Liver (tissue), 9 donors: Measurements from ENCODE around the gene THEM4. TPM values are rescaled to one million over a fixed set of nuclear protein-coding genes. Genes with fewer than 3 reads are reported as not detected.

ENCODE experiments used
- DNase-seq: peaks from one replicate; pipeline ENCODE4 v3.0.0-alpha.2; 2017; ENCODE audit warnings: low spot score
- H3K27ac ChIP-seq, 2 donors: one replicate each; pipeline ENCODE4 v1.7.0; 2013; ENCODE audit warnings: inconsistent platforms in 2 of 2, low read length in 2 of 2, control low read depth in 1 of 2, low read depth in 1 of 2, mild to moderate bottlenecking in 1 of 2
- H3K27me3 ChIP-seq, 4 donors: one replicate each; pipeline versions ENCODE4 v1.6.1 to v1.7.0; 2013; ENCODE audit warnings: low read length in 3 of 4, inconsistent platforms in 1 of 4, mild to moderate bottlenecking in 1 of 4, moderate library complexity in 1 of 4; ENCODE audit not compliant: control insufficient read depth in 4 of 4, insufficient read depth in 4 of 4
- H3K36me3 ChIP-seq, 4 donors: one replicate each; pipeline versions ENCODE4 v1.6.1 to v1.7.0; 2013; ENCODE audit warnings: low read length in 3 of 4, mild to moderate bottlenecking in 3 of 4, low read depth in 1 of 4, moderate library complexity in 1 of 4; ENCODE audit not compliant: control insufficient read depth in 4 of 4, insufficient read depth in 3 of 4
- H3K4me1 ChIP-seq, 4 donors: one replicate each; pipeline versions ENCODE4 v1.6.1 to v1.7.0; 2013; ENCODE audit warnings: low read length in 3 of 4, mild to moderate bottlenecking in 3 of 4, moderate library complexity in 1 of 4; ENCODE audit not compliant: control insufficient read depth in 4 of 4, insufficient read depth in 4 of 4
- H3K4me3 ChIP-seq, 3 donors: one replicate each; pipeline versions ENCODE4 v1.6.1 to v1.7.0; 2013; ENCODE audit warnings: low read length in 3 of 3, control low read depth in 1 of 3, low read depth in 1 of 3, mild to moderate bottlenecking in 1 of 3
- H3K9ac ChIP-seq, 2 donors: one replicate each; pipeline ENCODE4 v1.7.0; 2013; ENCODE audit warnings: low read length in 2 of 2, mild to moderate bottlenecking in 2 of 2, moderate library complexity in 2 of 2, control low read depth in 1 of 2, low read depth in 1 of 2
- H3K9me3 ChIP-seq, 4 donors: one replicate each; pipeline versions ENCODE4 v1.6.1 to v1.7.0; 2013; ENCODE audit warnings: low read length in 3 of 4; ENCODE audit not compliant: control insufficient read depth in 4 of 4
- ATF3 ChIP-seq: IDR thresholded peaks from 2 replicates; pipeline ENCODE4 v1.6.1; 2016; ENCODE audit warnings: antibody characterized with exemption
- CTCF ChIP-seq: fragments of 150-350 bp; IDR thresholded peaks from 2 replicates; pipeline ENCODE4 v1.5.1; 2017; ENCODE audit warnings: improper control_type of control experiment, low read depth, low read length; ENCODE audit not compliant: missing input control
- EGR1 ChIP-seq, 2 donors: IDR thresholded peaks; 2 replicates each; pipeline ENCODE4 v1.6.1; 2016 to 2018; ENCODE audit warnings: antibody characterized with exemption in 2 of 2, low read depth in 2 of 2
- FOXA1 ChIP-seq: IDR thresholded peaks from 2 replicates; pipeline ENCODE4 v1.6.1; 2016; ENCODE audit warnings: antibody characterized with exemption
- FOXA2 ChIP-seq: IDR thresholded peaks from 2 replicates; pipeline ENCODE4 v1.6.1; 2016; ENCODE audit warnings: antibody characterized with exemption
- GABPA ChIP-seq, 2 donors: IDR thresholded peaks in 1 of 2; conservative IDR thresholded peaks in 1 of 2; 2 replicates each; pipeline ENCODE4 v1.6.1; 2016; ENCODE audit warnings: antibody characterized with exemption in 2 of 2, mild to moderate bottlenecking in 1 of 2, moderate library complexity in 1 of 2
- HNF4A ChIP-seq, 2 donors: conservative IDR thresholded peaks; 2 replicates each; pipeline ENCODE4 v1.6.1; 2016; ENCODE audit warnings: antibody characterized with exemption in 2 of 2, mild to moderate bottlenecking in 2 of 2
- HNF4G ChIP-seq: IDR thresholded peaks from 2 replicates; pipeline ENCODE4 v1.6.1; 2016; ENCODE audit warnings: antibody characterized with exemption
- JUND ChIP-seq, 2 donors: IDR thresholded peaks; 2 replicates each; pipeline ENCODE4 v1.6.1; 2016; ENCODE audit warnings: antibody characterized with exemption in 2 of 2
- MAX ChIP-seq: IDR thresholded peaks from 2 replicates; pipeline ENCODE4 v1.6.1; 2016; ENCODE audit warnings: antibody characterized with exemption
- NR2F2 ChIP-seq: IDR thresholded peaks from 2 replicates; pipeline ENCODE4 v1.6.1; 2016; ENCODE audit warnings: antibody characterized with exemption
- RAD21 ChIP-seq, 2 donors: IDR thresholded peaks; 2 replicates each; pipeline ENCODE4 v1.6.1; 2016; ENCODE audit warnings: antibody characterized with exemption in 2 of 2, mild to moderate bottlenecking in 2 of 2
- REST ChIP-seq: IDR thresholded peaks from 2 replicates; pipeline ENCODE4 v1.6.1; 2016; ENCODE audit warnings: antibody characterized with exemption, mild to moderate bottlenecking
- RXRA ChIP-seq, 2 donors: IDR thresholded peaks; 2 replicates each; pipeline ENCODE4 v1.6.1; 2017 to 2018; ENCODE audit warnings: antibody characterized with exemption in 2 of 2, mild to moderate bottlenecking in 1 of 2
- SP1 ChIP-seq: IDR thresholded peaks from 2 replicates; pipeline ENCODE4 v1.6.1; 2018; ENCODE audit warnings: antibody characterized with exemption, mild to moderate bottlenecking
- TAF1 ChIP-seq: conservative IDR thresholded peaks from 2 replicates; pipeline ENCODE4 v1.6.1; 2016; ENCODE audit warnings: antibody characterized with exemption, mild to moderate bottlenecking
- YY1 ChIP-seq: IDR thresholded peaks from 2 replicates; pipeline ENCODE4 v1.6.1; 2016; ENCODE audit warnings: antibody characterized with exemption, mild to moderate bottlenecking
- ZBTB33 ChIP-seq: IDR thresholded peaks from 2 replicates; pipeline ENCODE4 v1.6.1; 2016; ENCODE audit warnings: antibody characterized with exemption
- WGBS: extraction: QIAGEN DNeasy Blood & Tissue Kit; methylation state at CpG from one replicate; pipeline ENCODE4 v1.1.7; 2013; 5-methylcytosine and 5-hydroxymethylcytosine counted together
- polyA plus RNA-seq, 2 donors: library from polyadenylated mRNA; stranded (reverse) in 1 of 2; unstranded in 1 of 2; fragments of 200-250 nt in 1 of 2; fragments of >200 nt in 1 of 2; fragmentation: Nextera tagmentation in 1 of 2; extraction: Ambion mirVana in 1 of 2; gene quantifications; one replicate each; pipeline versions ENCODE4 v1.2.1 to v1.2.3, GENCODE V29; 2013 to 2015
- total RNA-seq, 2 donors: library from RNA; depleted of rRNA; stranded (reverse); fragments of >200 nt; gene quantifications; one replicate each; pipeline ENCODE4 v1.2.3, GENCODE V29; 2014
- donor health status: healthy.
- donor health status: healthy.
- donor health status: healthy.
- donor health status: healthy.
- donor health status: healthy.

Gene THEM4
- total and polyA plus RNA-seq, 4 donors = 6.1 to 16.2 (median 9.8) TPM

- no peak for TF ChIP-seq CTCF
- no peak for TF ChIP-seq ATF3
- no peak for TF ChIP-seq NR2F2
- TF ChIP-seq YY1 = no peak
Measured at GRCh38 chr1:151853411-151853943, 55.8 kb downstream of the THEM4 start, which contains the start of gene THEM5 (continued).

- no peak for DNase-seq
- TF ChIP-seq GABPA (IDR thresholded peaks at IDR 0.05 in 1 of 2, conservative IDR thresholded peaks at IDR 0.05 in 1 of 2) (no peak), CTCF (no peak), HNF4A (conservative IDR thresholded peaks at IDR 0.05) (no peak), RAD21 (IDR thresholded peaks at IDR 0.05) (no peak), HNF4G (no peak), MAX (no peak), REST (no peak), NR2F2 (no peak), FOXA2 (no peak), EGR1 (IDR thresholded peaks at IDR 0.05; ENCODE audit: low read depth in 2 of 2) (no peak), SP1 (no peak), TAF1 (no peak), FOXA1 (no peak), RXRA (IDR thresholded peaks at IDR 0.05) (no peak), JUND (IDR thresholded peaks at IDR 0.05) (no peak), ATF3 (no peak), YY1 (no peak), ZBTB33 (no peak)
- no peak overlapping the region for H3K27ac ChIP-seq
- H3K9ac ChIP-seq = no peak overlapping the region
- no peak overlapping the region for H3K4me3 ChIP-seq
- no peaks in the 10 kb centered on the region for H3K36me3 ChIP-seq
- no peaks in the 10 kb centered on the region for H3K9me3 ChIP-seq
- 95% methylated on average over 4 of the region's 4 CpGs for WGBS
- H3K27me3 ChIP-seq = no peaks in the 10 kb centered on the region
- H3K4me1 ChIP-seq = peaks cover 0 to 4% (median 0%) of the 10 kb centered on the region in 4 donors
Measured at GRCh38 chr1:151852733-151853132, 56.6 kb downstream of the THEM4 start.
